Activated CD8-positive, alpha-beta T cell treated with anti-CD3 and anti-CD28 coated beads for 36 hours (primary cell): ENCODE results near the gene ARFIP1. TPM values are rescaled to one million over a fixed set of nuclear protein-coding genes. Genes with fewer than 3 reads are reported as not detected.

Experiments used
- ATAC-seq: fragments of 200-7000 bp; cut with Tn5 transposase; one replicate; pipeline ENCODE4 v1.10.0; 2021; ENCODE audit warnings: mild to moderate bottlenecking, moderate library complexity
- CTCF ChIA-PET: fragments of 350-600 bp; sonication (Branson Sonifier 250); formaldehyde crosslinking; loops from one replicate; lab custom pipeline; 2021; ENCODE audit warnings: antibody characterized with exemption; lab: Charles Lee
- POLR2A ChIA-PET: fragments of 350-600 bp; sonication (Branson Sonifier 250); formaldehyde crosslinking; loops from one replicate; lab custom pipeline; 2021; ENCODE audit warnings: antibody characterized with exemption; lab: Charles Lee
- DNase-seq: peaks from one replicate; pipeline ENCODE4 v3.0.0-alpha.2; 2020
- H3K27ac Mint-ChIP-seq: one replicate; pipeline ENCODE4 v1.8.0; 2021; ENCODE audit warnings: mild to moderate bottlenecking, mixed read lengths
- H3K27me3 Mint-ChIP-seq: one replicate; pipeline ENCODE4 v1.8.0; 2021; ENCODE audit warnings: mixed read lengths
- H3K36me3 Mint-ChIP-seq: one replicate; pipeline ENCODE4 v1.8.0; 2021; ENCODE audit warnings: low read depth, mixed read lengths
- H3K4me1 Mint-ChIP-seq: one replicate; pipeline ENCODE4 v1.8.0; 2021; ENCODE audit warnings: low read depth, mixed read lengths
- H3K4me3 Mint-ChIP-seq: one replicate; pipeline ENCODE4 v1.8.0; 2021; ENCODE audit warnings: mild to moderate bottlenecking, moderate library complexity, mixed read lengths
- H3K9me3 Mint-ChIP-seq: one replicate; pipeline ENCODE4 v1.8.0; 2021; ENCODE audit warnings: mixed read lengths
- intact Hi-C: fragments of 100-400 bp; cut with micrococcal nuclease; formaldehyde crosslinking; loops from one replicate; pipeline ENCODE4 v1.10.0; 2022
- total RNA-seq, 2 experiments: library from RNA; stranded (reverse); gene quantifications; one replicate each; pipeline ENCODE4 v1.2.3, GENCODE V29; 2021
- TF ChIP-seq, protein P1 (sequence below): fragments of 200-600 bp; IDR thresholded peaks from one replicate; pipeline ENCODE4 v1.8.0; 2022; ENCODE audit warnings: antibody characterized with exemption, mild to moderate bottlenecking

Gene ARFIP1
- total RNA-seq, 2 experiments from 2014 or later: 7.2 to 8.9 TPM

DNA sequence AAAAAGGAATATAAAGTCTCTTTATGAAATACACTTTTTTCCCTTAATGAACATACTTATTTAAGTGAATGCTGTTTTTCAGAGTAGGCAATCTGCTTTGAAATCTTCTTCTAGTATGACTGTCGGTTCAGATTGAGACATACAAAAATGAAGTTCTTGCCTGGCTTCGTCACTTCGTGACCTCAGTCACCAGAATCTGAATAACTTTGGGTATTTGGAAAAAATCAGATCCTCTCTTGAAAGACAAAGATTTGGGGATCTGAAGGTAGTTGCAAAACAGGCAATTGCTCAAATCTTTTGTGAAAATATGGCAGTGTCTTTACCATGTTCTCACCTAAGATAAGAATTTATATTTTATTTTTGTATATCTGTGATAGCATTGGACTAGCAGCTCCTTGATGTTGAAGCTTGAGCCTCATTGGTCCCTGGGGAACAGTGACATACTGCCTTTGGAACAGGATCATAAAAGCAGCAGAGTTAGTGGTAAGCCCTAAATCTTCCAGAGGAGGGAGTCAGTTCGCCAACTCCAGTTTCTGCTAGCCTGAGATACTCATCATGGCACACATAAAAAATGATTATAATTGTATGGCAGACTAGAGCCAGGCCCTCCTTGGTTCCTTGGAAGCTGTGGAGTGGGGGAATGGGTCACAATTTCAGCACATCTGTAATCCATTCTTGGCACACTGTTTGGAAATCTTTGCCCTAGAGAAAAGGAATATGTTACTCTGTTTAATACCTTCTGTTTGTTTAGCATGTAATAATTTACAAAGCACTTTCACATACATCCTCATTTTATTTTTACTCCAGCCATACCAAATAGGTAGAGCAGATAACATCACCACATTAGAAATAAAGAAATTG is 5.0 kb downstream of the ARFIP1 start:
- H3K27ac Mint-ChIP-seq: no peak overlapping the region
- intact Hi-C loops: no loop called here

DNA sequence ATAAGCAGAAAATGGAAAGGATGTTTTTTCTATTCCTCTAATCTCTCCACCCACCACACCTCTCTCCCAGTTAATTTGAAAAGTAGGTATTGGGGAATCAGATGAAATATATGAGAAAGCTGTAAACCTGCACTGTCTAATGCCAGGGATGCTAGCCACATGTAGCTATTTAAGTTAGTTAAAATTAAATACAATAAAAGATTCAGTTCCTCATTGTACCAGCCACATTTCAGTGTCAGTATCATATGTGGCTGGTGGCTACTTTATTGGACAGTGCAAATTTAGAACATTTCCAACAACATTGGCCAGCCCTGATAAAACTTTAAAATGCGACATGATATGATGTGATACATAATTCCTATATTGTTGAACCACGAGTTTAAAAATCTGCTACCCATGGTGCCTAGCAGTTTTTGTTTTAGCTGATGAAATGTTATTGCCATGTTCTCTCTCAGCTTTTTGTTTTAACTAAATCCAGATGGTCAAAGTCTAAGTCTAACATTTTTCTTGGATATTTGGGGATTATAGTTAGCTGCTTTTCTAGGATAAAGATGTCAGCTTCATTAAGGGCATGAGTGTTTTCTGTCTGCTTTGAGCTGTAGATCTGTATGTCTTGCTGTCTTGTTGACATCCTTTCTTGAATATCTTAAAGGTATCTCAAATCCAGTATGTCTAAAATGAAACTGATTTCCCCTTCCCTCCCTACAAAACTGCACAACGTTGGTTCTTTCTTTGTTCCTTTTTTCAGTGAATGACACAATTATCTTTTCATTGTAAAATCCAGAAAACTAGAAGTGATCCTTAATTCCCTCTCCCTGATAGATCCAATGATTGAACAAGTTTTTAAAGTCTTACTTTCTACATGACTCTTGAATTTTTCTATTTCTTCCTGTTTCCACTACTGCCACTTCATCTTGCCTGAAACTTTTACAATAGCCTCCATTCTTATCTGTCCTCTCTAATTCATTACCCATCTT is 6.2 kb downstream of the ARFIP1 start:
- Mint-ChIP-seq H3K36me3 (peaks cover 3% of the 10 kb centered on the region), H3K9me3 (no peaks in the 10 kb centered on the region), H3K27me3 (no peaks in the 10 kb centered on the region), H3K4me3 (no peak overlapping the region), H3K4me1 (peaks cover 39% of the 10 kb centered on the region), H3K27ac (peak overlapping the region; percentile 11)
- TF ChIP-seq, protein P1, sequence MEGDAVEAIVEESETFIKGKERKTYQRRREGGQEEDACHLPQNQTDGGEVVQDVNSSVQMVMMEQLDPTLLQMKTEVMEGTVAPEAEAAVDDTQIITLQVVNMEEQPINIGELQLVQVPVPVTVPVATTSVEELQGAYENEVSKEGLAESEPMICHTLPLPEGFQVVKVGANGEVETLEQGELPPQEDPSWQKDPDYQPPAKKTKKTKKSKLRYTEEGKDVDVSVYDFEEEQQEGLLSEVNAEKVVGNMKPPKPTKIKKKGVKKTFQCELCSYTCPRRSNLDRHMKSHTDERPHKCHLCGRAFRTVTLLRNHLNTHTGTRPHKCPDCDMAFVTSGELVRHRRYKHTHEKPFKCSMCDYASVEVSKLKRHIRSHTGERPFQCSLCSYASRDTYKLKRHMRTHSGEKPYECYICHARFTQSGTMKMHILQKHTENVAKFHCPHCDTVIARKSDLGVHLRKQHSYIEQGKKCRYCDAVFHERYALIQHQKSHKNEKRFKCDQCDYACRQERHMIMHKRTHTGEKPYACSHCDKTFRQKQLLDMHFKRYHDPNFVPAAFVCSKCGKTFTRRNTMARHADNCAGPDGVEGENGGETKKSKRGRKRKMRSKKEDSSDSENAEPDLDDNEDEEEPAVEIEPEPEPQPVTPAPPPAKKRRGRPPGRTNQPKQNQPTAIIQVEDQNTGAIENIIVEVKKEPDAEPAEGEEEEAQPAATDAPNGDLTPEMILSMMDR: no peak
- ChIA-PET POLR2A (interaction anchor here (0.6 kb wide), 1 partner anchor 15 kb away, joined by 3 read pairs; no protein-coding TSS in a partner anchor), CTCF (interaction anchor here (0.7 kb wide), 1 partner anchor 64 kb away, joined by 3 read pairs; no protein-coding TSS in a partner anchor)
- ATAC-seq (no peak), DNase-seq (no peak)
- intact Hi-C loops: no loop called here

More for the DNA sequence above, 5.0 kb downstream of the ARFIP1 start:
- peaks cover 3% of the 10 kb centered on the region for H3K36me3 Mint-ChIP-seq
- ChIA-PET POLR2A (no interaction called here), CTCF (no interaction called here)
- no peaks in the 10 kb centered on the region for H3K9me3 Mint-ChIP-seq
- H3K4me1 Mint-ChIP-seq: peaks cover 43% of the 10 kb centered on the region
- TF ChIP-seq, protein P1: no peak
- H3K27me3 Mint-ChIP-seq: no peaks in the 10 kb centered on the region
- H3K4me3 Mint-ChIP-seq: no peak overlapping the region
- ATAC-seq (no peak), DNase-seq (no peak)

DNA sequence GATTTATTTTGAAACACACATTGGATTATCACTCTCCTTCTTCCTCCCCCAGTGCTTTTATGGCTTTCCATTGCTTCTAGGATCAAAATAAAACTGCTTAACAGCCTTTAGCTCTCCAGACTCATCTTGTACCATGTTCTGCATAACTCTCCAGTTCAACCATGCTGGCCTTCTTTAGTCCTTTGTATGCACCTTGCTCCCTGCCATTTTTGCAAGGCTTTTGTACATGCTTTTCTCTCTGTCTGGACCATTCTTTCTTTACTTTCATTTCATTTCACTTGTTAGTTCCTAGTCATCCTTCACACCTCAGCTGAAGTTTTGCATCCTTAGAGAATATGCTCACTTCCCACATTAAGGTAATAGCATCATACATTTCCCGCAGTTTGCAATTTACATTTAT is 6.9 kb downstream of the ARFIP1 start:
- POLR2A ChIA-PET: no interaction called here
- Mint-ChIP-seq H3K36me3 (peaks cover 2% of the 10 kb centered on the region), H3K27ac (peak overlapping the region; percentile 11), H3K4me3 (no peak overlapping the region), H3K4me1 (peaks cover 36% of the 10 kb centered on the region), H3K9me3 (no peaks in the 10 kb centered on the region), H3K27me3 (no peaks in the 10 kb centered on the region)
- TF ChIP-seq, protein P1: no peak
- DNase-seq (no peak), ATAC-seq (no peak)
- intact Hi-C loops: no loop called here
- CTCF ChIA-PET: no interaction called here

DNA sequence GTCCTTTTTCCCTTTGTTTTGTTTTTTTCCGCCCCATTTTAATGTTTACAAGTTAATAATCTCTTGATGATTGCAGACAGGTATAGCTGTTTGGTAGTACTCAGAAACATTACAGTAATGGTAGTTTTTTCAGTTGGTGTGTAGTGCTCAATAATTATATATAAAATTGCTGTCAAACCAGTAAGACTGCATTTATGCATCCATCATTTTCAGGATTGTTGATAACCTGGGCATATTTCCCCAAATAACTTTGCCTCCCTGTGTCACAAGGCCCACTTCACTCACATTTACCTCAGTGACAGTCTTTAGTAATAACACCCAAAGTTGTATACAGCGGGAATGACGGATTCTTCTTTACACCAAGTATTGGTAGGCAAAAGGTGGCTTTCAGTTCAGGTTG is 16.1 kb downstream of the ARFIP1 start:
- no peak for DNase-seq
- ATAC-seq: no peak
- TF ChIP-seq, protein P1: no peak
- ChIA-PET CTCF (no interaction called here), POLR2A (no interaction called here)
- Mint-ChIP-seq H3K9me3 (no peaks in the 10 kb centered on the region), H3K27me3 (no peaks in the 10 kb centered on the region), H3K27ac (no peak overlapping the region), H3K4me1 (peaks cover 9% of the 10 kb centered on the region), H3K36me3 (peaks cover 1% of the 10 kb centered on the region), H3K4me3 (no peak overlapping the region)
- intact Hi-C loops: no loop called here
